PFSK-1 (cell line): ENCODE data around the gene ZC3H7A.

ENCODE experiments used
- POLR2AphosphoS5 ChIP-seq: IDR thresholded peaks from 2 replicates; pipeline ENCODE4 v1.6.1; 2012; ENCODE audit warnings: low read depth, mild to moderate bottlenecking, control low read depth, low read length, moderate library complexity
- SIN3A ChIP-seq: IDR thresholded peaks from 2 replicates; pipeline ENCODE4 v1.6.1; 2012; ENCODE audit warnings: mild to moderate bottlenecking, low read length, moderate library complexity, borderline replicate concordance; ENCODE audit not compliant: insufficient read depth
- TAF1 ChIP-seq: IDR thresholded peaks from 2 replicates; pipeline ENCODE4 v1.6.1; 2012; ENCODE audit warnings: low read length, control low read depth, borderline replicate concordance; ENCODE audit not compliant: insufficient read depth

- no peak for TF ChIP-seq TAF1
- TF ChIP-seq POLR2AphosphoS5, result no peak
- no peak for TF ChIP-seq SIN3A
Observed at GRCh38 chr16:11844499-11844898, 47.4 kb upstream of the ZC3H7A start.
